Measurements from ENCODE around the gene TMEM225B.

TMEM225B gene

DNA sequence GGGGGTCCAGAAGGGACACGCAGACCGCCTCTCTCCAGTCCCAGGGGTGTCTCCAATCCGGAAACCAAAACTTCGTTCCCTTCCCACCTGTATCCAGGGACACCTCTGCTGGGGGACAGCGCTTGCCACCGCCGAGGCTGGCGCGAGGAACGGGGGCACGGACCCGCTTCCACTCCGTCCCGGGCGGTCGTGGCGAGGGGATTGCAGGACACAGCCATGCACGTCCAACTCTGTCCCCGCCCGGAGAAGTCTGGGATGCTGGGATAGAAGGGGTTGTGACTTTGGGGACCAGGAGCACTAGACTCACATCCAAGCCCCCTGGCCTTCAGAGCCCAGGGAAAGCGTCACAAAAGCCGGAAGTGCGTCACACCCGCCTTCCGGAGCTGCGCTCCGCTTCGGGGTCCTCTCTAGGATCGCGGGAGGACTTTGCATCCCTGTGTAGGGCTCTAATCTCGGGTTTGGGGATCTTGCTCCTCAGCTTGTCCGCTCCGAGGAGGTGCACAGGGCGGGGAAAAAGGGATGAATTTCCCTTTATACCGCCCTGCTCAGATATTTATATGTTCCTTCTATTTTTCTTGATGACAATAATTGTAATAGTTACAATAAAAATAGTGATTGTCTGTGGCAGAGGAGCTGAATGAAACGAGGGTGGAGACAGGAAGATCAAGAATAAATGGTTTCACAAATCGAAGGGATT is 46.2 kb upstream of the TMEM225B start, which contains the start of gene FAM200A:
Gene FAM200A (minus strand): TSS at position 348 of the 697 bp plus-strand sequence. CDS start 3,707 bp downstream, outside the sequence.
- Histone ChIP-seq H3K9ac (ENCODE audit: low read length) (peak within 1 kb of the TSS; percentile 87), H3K9me2 (ENCODE audit: low read depth, low read length) (no peaks in the 10 kb centered on the region), H3K4me1 (ENCODE audit: insufficient read depth, low read length, severe bottlenecking) (peaks cover 21% of the 10 kb centered on the region), H3K4me2 (ENCODE audit: low read length) (peak within 1 kb of the TSS; percentile 74), H3K9me3 (ENCODE audit: low read length) (peaks cover 9% of the 10 kb centered on the region), H4K20me1 (ENCODE audit: insufficient read depth, low read length) (no peaks in the 10 kb centered on the region), H3K4me3 (ENCODE audit: low read depth, low read length, poor library complexity, severe bottlenecking) (peak within 1 kb of the TSS; percentile 82), H3K27me3 (ENCODE audit: insufficient read depth, low read length) (no peaks in the 10 kb centered on the region), H3K79me2 (ENCODE audit: insufficient read depth, low read length) (peaks cover 6% of the 10 kb centered on the region), H2AFZ (ENCODE audit: low read length) (peak within 1 kb of the TSS; percentile 10; the same call in 1 of the 2 replicates), H3K36me3 (ENCODE audit: insufficient read depth, low read length) (peaks cover 54% of the 10 kb centered on the region), H3F3A (ENCODE audit: insufficient read depth, low read length) (0 out of 2 replicates have a peak, but pooled peaks cover under 1% of the 10 kb centered on the region), H3K27ac (ENCODE audit: low read depth, low read length, poor library complexity, severe bottlenecking) (no peak within 1 kb of the TSS)
- TF ChIP-seq, protein P1, sequence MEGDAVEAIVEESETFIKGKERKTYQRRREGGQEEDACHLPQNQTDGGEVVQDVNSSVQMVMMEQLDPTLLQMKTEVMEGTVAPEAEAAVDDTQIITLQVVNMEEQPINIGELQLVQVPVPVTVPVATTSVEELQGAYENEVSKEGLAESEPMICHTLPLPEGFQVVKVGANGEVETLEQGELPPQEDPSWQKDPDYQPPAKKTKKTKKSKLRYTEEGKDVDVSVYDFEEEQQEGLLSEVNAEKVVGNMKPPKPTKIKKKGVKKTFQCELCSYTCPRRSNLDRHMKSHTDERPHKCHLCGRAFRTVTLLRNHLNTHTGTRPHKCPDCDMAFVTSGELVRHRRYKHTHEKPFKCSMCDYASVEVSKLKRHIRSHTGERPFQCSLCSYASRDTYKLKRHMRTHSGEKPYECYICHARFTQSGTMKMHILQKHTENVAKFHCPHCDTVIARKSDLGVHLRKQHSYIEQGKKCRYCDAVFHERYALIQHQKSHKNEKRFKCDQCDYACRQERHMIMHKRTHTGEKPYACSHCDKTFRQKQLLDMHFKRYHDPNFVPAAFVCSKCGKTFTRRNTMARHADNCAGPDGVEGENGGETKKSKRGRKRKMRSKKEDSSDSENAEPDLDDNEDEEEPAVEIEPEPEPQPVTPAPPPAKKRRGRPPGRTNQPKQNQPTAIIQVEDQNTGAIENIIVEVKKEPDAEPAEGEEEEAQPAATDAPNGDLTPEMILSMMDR (IDR thresholded peaks at IDR 0.05; ENCODE audit: low read length) = no peak
- TF ChIP-seq EZH2 (IDR thresholded peaks at IDR 0.05; ENCODE audit: borderline replicate concordance, low read length) = no peak

DNA sequence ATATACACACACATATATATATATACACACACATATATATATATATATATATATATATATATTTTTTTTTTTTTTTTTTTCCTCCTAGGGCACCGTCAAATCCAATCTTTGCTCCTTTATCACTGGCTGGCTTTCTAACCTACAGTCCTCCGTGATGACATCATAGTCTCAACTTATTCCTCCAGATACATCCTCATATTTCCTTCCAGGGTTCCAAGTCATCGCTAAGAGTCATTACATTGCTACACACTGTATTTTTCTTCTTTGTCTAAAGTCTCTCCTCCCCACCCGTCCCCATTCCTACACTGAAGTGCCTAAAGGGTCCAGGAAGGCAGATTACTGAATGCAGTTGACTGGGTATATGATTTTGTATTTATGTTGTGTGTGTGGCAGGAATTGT is 45.0 kb upstream of the TMEM225B start:
- Histone ChIP-seq H3K27me3 (ENCODE audit: insufficient read depth, low read length) (no peaks in the 10 kb centered on the region), H3K4me3 (ENCODE audit: low read depth, low read length, poor library complexity, severe bottlenecking) (no peak overlapping the region), H3K9ac (ENCODE audit: low read length) (no peak overlapping the region), H3K4me2 (ENCODE audit: low read length) (no peak overlapping the region), H3F3A (ENCODE audit: insufficient read depth, low read length) (no peaks in the 10 kb centered on the region), H3K79me2 (ENCODE audit: insufficient read depth, low read length) (peaks cover 17% of the 10 kb centered on the region), H3K9me2 (ENCODE audit: low read depth, low read length) (no peaks in the 10 kb centered on the region), H3K27ac (ENCODE audit: low read depth, low read length, poor library complexity, severe bottlenecking) (no peak overlapping the region), H3K36me3 (ENCODE audit: insufficient read depth, low read length) (peaks cover 46% of the 10 kb centered on the region), H4K20me1 (ENCODE audit: insufficient read depth, low read length) (no peaks in the 10 kb centered on the region), H2AFZ (ENCODE audit: low read length) (no peak overlapping the region), H3K4me1 (ENCODE audit: insufficient read depth, low read length, severe bottlenecking) (peaks cover 28% of the 10 kb centered on the region), H3K9me3 (ENCODE audit: low read length) (peaks cover 2% of the 10 kb centered on the region)
- TF ChIP-seq EZH2 (IDR thresholded peaks at IDR 0.05; ENCODE audit: borderline replicate concordance, low read length) = no peak
- TF ChIP-seq, protein P1 (IDR thresholded peaks at IDR 0.05; ENCODE audit: low read length) = no peak

DNA sequence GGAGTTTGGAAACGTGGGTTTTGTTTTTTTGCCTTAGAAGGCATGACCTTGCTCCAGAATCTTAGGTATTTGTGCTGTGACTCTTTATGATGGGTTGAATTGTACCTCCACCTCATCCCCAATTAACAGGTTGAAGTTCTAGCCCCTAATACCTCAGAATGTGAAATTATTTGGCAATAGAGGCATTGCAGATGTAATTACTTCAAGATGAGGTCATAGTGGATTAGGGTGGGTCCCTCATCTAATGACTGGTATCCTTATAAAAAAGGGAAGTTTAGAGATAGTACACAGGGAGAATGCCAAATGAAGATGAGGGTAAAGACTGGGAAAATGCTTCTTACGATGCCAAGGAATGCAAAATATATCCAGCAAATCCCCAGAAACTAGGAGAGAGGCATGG is 43.1 kb upstream of the TMEM225B start:
- Histone ChIP-seq H3K9ac (ENCODE audit: low read length) (no peak overlapping the region), H3K27me3 (ENCODE audit: insufficient read depth, low read length) (no peaks in the 10 kb centered on the region), H3K79me2 (ENCODE audit: insufficient read depth, low read length) (peaks cover 32% of the 10 kb centered on the region), H3K27ac (ENCODE audit: low read depth, low read length, poor library complexity, severe bottlenecking) (no peak overlapping the region), H3F3A (ENCODE audit: insufficient read depth, low read length) (no peaks in the 10 kb centered on the region), H3K9me2 (ENCODE audit: low read depth, low read length) (no peaks in the 10 kb centered on the region), H2AFZ (ENCODE audit: low read length) (no peak overlapping the region), H3K36me3 (ENCODE audit: insufficient read depth, low read length) (peaks cover 42% of the 10 kb centered on the region), H3K4me3 (ENCODE audit: low read depth, low read length, poor library complexity, severe bottlenecking) (no peak overlapping the region), H3K4me2 (ENCODE audit: low read length) (no peak overlapping the region), H3K9me3 (ENCODE audit: low read length) (no peaks in the 10 kb centered on the region), H4K20me1 (ENCODE audit: insufficient read depth, low read length) (no peaks in the 10 kb centered on the region), H3K4me1 (ENCODE audit: insufficient read depth, low read length, severe bottlenecking) (peaks cover 36% of the 10 kb centered on the region)
- TF ChIP-seq EZH2 (IDR thresholded peaks at IDR 0.05; ENCODE audit: borderline replicate concordance, low read length) = no peak
- TF ChIP-seq, protein P1 (IDR thresholded peaks at IDR 0.05; ENCODE audit: low read length) = no peak

Measured in OCI-LY1 (cell line).